Ishikawa (cell line): ENCODE results near the gene EIF3A.

Experiments used
- CREB1 ChIP-seq: IDR thresholded peaks from 2 replicates; pipeline ENCODE4 v1.6.1; 2012; ENCODE audit warnings: low read depth
- TAF1 ChIP-seq: IDR thresholded peaks from 2 replicates; pipeline ENCODE4 v1.6.1; 2012; ENCODE audit warnings: low read depth, mild to moderate bottlenecking

GRCh38 chr10:119125942-119126341 lies 45.3 kb upstream of the EIF3A start:
- TF ChIP-seq CREB1 (no peak), TAF1 (no peak)
